ENCODE measurements around the gene JUND. TPM values are rescaled to one million over a fixed set of nuclear protein-coding genes. Genes with fewer than 3 reads are reported as not detected.

The JUND gene
- total and polyA plus RNA-seq, 8 donors, result 86.8 to 181 (median 123) TPM

DNA sequence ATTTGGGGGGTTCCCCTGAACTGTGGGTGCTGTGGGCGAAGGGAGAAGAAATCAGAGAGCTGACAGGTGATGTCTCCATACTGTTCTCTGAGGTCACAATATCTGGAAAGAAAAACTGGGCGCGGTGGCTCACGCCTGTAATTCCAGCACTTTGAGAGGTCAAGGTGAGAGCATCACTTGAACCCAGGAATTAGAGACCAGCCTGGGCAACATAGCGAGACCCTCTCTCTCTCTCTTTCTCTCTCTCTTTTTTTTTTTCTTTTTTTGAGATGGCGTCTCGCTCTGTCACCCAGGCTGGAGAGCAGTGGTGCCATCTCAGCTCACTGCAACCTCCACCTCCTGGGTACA, 29.1 kb downstream of the JUND start:
- FAIRE-seq, result no peak
- no peaks in the 10 kb centered on the region for H3K9me3 ChIP-seq
- intact Hi-C loops (cut with DNase I), result loop anchor here in 1 of 3 donors (5.0 kb wide), 1 partner anchor 140 kb away; no protein-coding TSS in a partner anchor
- H3K4me1 ChIP-seq, result no peaks in the 10 kb centered on the region
- H3K4me3 ChIP-seq, result no peak overlapping the region
- no peak for DNase-seq
- H3K27me3 ChIP-seq, result no peaks in the 10 kb centered on the region
- TF ChIP-seq, protein P1, sequence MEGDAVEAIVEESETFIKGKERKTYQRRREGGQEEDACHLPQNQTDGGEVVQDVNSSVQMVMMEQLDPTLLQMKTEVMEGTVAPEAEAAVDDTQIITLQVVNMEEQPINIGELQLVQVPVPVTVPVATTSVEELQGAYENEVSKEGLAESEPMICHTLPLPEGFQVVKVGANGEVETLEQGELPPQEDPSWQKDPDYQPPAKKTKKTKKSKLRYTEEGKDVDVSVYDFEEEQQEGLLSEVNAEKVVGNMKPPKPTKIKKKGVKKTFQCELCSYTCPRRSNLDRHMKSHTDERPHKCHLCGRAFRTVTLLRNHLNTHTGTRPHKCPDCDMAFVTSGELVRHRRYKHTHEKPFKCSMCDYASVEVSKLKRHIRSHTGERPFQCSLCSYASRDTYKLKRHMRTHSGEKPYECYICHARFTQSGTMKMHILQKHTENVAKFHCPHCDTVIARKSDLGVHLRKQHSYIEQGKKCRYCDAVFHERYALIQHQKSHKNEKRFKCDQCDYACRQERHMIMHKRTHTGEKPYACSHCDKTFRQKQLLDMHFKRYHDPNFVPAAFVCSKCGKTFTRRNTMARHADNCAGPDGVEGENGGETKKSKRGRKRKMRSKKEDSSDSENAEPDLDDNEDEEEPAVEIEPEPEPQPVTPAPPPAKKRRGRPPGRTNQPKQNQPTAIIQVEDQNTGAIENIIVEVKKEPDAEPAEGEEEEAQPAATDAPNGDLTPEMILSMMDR (IDR thresholded peaks at IDR 0.05), result no peak
- H3K36me3 ChIP-seq, result no peaks in the 10 kb centered on the region
- H3K27ac ChIP-seq, result no peak overlapping the region
- WGBS, 2 donors, result 57 to 74% methylated on average over 7 of the region's 7 CpGs
- no peak for ATAC-seq

- ATAC-seq (peak; percentile 44 to 85 (median 75)), DNase-seq (peak; percentile 42 to 90 (median 76)), FAIRE-seq (no peak)
- 17 to 27% methylated on average over 21 to 23 of the region's 23 CpGs for WGBS, 2 donors
- Histone ChIP-seq H3K4me1 (no peaks in the 10 kb centered on the region), H3K36me3 (no peaks in the 10 kb centered on the region), H3K27ac (no peak overlapping the region), H3K27me3 (no peaks in the 10 kb centered on the region), H3K4me3 (no peak overlapping the region), H3K9me3 (no peaks in the 10 kb centered on the region)
- intact Hi-C loops (cut with DNase I), result loop anchor here in 1 of 3 donors (5.0 kb wide), 1 partner anchor 139 kb away; no protein-coding TSS in a partner anchor
- TF ChIP-seq, protein P1 (IDR thresholded peaks at IDR 0.05), result peak; percentile 85 to 95 (median 92)
Measured at GRCh38 chr19:18251587-18252369, 29.6 kb downstream of the JUND start.

DNA sequence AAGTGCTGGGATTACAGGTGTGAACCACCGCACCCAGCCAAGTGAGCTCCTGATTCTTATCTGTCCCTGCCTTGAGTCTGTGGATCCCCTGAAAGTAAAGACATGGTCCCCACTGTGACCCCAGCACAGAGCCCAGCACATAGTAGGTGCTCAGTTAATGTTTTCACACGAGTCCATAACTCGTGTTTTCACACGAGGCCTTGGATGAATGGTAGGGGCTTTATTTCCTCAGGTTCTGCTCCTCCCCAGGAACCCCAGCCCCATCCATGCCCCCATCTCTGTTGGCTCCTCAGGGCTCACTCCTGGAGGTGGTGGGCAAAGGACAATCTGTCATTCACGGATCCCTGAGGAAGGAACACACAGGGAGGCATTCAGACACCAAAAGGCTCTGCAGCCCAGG, 31.6 kb downstream of the JUND start:
- no peak for DNase-seq
- no peak for FAIRE-seq
- Histone ChIP-seq H3K4me3 (no peak overlapping the region), H3K36me3 (no peaks in the 10 kb centered on the region), H3K27me3 (no peaks in the 10 kb centered on the region), H3K4me1 (no peaks in the 10 kb centered on the region), H3K27ac (no peak overlapping the region), H3K9me3 (no peaks in the 10 kb centered on the region)
- WGBS, 2 donors, result 90% methylated on average over 5 of the region's 5 CpGs
- TF ChIP-seq, protein P1 (IDR thresholded peaks at IDR 0.05), result no peak
- intact Hi-C loops (cut with DNase I), result loop anchor here in 1 of 3 donors (5.0 kb wide), 1 partner anchor 138 kb away; no protein-coding TSS in a partner anchor
- no peak for ATAC-seq

DNA sequence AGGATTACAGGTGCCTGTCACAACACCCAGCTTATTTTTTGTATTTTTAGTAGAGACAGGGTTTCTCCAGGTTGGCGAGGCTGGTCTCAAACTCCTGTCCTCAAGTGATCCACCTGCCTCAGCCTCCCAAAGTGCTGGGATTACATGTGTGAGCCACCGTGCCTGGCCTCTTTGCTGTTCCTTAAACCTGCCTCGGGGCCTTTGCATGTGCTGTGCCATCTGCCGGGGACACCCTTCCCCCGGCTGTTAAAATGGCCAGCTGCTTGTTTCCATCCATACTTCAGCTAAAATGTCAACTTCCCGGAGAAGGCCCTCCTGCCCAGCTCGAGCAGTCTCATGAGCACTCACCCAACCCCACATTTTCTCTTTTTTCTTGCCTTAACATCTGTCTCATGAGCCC, 36.1 kb downstream of the JUND start:
- ATAC-seq (no peak), FAIRE-seq (no peak), DNase-seq (no peak)
- TF ChIP-seq, protein P1 (IDR thresholded peaks at IDR 0.05), result no peak
- no peak overlapping the region for H3K27ac ChIP-seq
- no peaks in the 10 kb centered on the region for H3K4me1 ChIP-seq
- no peak overlapping the region for H3K4me3 ChIP-seq
- intact Hi-C loops (cut with DNase I), result no loop called here
- no peaks in the 10 kb centered on the region for H3K9me3 ChIP-seq
- H3K27me3 ChIP-seq, result no peaks in the 10 kb centered on the region
- H3K36me3 ChIP-seq, result no peaks in the 10 kb centered on the region
- whole genome bisulfite sequencing, 2 donors, result 67 to 72% methylated on average over 7 of the region's 7 CpGs

GRCh38 chr19:18239303-18239702, 42.1 kb downstream of the JUND start:
- WGBS, 2 donors, result 28 to 35% methylated on average over 12 of the region's 12 CpGs
- no peaks in the 10 kb centered on the region for H3K4me1 ChIP-seq
- DNase-seq (no peak), FAIRE-seq (no peak), ATAC-seq (no peak)
- H3K9me3 ChIP-seq, result no peaks in the 10 kb centered on the region
- TF ChIP-seq, protein P1 (IDR thresholded peaks at IDR 0.05), result no peak
- H3K27ac ChIP-seq, result no peak overlapping the region
- H3K36me3 ChIP-seq, result no peaks in the 10 kb centered on the region
- no peaks in the 10 kb centered on the region for H3K27me3 ChIP-seq
- H3K4me3 ChIP-seq, result no peak overlapping the region
- intact Hi-C loops (cut with DNase I), result no loop called here
